Neural crest cell (in vitro differentiated cells): Measurements from ENCODE around the gene GRK5. TPM values are rescaled to one million over a fixed set of nuclear protein-coding genes. Genes with fewer than 3 reads are reported as not detected.

ENCODE experiments used
- DNase-seq: peaks from one replicate; pipeline ENCODE4 v3.0.0; 2021; ENCODE audit warnings: low read depth, mixed read lengths, low spot score
- H3K27ac Mint-ChIP-seq: one replicate; pipeline ENCODE4 v1.8.0; 2021; ENCODE audit warnings: mild to moderate bottlenecking, mixed read lengths; ENCODE audit not compliant: unreplicated experiment
- H3K27me3 Mint-ChIP-seq: 2 replicates; pipeline ENCODE4 v1.8.0; 2021; ENCODE audit warnings: low read depth, mild to moderate bottlenecking, mixed read lengths
- H3K36me3 Mint-ChIP-seq: 2 replicates; pipeline ENCODE4 v1.8.0; 2021; ENCODE audit warnings: low read depth, mild to moderate bottlenecking, mixed read lengths
- H3K4me1 Mint-ChIP-seq: 2 replicates; pipeline ENCODE4 v1.8.0; 2021; ENCODE audit warnings: mixed read lengths
- H3K4me3 Mint-ChIP-seq: one replicate; pipeline ENCODE4 v1.8.0; 2021; ENCODE audit warnings: mild to moderate bottlenecking, mixed read lengths
- H3K9me3 Mint-ChIP-seq: 2 replicates; pipeline ENCODE4 v1.8.0; 2021; ENCODE audit warnings: mixed read lengths
- total RNA-seq: library from RNA; stranded (reverse); gene quantifications from 2 replicates; pipeline ENCODE4 v1.2.1, GENCODE V29; 2021
- TF ChIP-seq, protein P1 (sequence below): fragments of 200-600 bp; sonication (generic); conservative IDR thresholded peaks from 2 replicates; pipeline ENCODE4 v1.5.0; 2021; ENCODE audit warnings: antibody characterized with exemption, mild to moderate bottlenecking

Gene GRK5
- total RNA-seq, 1 donor from 2014 or later, result 13.5 TPM

DNA sequence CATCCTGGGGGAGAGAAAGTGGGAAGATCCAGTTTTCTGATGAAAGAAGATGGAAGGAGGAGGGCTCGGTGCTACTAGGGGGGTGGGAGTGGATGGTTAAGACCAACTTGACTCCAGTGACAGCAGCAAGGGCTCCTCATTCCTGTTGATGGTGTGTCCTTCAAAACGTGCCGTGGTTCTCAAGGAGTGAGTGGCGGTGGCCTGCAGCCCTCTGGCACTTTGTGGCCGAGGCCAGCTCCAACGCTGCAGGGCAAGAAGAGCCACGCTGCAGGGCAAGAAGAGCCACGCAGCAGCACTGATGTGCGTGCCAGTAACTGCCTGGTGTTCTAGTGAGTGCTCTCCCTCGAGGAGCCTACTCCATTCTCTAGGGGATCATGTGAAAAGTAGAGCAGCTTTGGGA lies 72.1 kb downstream of the GRK5 start:
- TF ChIP-seq, protein P1, sequence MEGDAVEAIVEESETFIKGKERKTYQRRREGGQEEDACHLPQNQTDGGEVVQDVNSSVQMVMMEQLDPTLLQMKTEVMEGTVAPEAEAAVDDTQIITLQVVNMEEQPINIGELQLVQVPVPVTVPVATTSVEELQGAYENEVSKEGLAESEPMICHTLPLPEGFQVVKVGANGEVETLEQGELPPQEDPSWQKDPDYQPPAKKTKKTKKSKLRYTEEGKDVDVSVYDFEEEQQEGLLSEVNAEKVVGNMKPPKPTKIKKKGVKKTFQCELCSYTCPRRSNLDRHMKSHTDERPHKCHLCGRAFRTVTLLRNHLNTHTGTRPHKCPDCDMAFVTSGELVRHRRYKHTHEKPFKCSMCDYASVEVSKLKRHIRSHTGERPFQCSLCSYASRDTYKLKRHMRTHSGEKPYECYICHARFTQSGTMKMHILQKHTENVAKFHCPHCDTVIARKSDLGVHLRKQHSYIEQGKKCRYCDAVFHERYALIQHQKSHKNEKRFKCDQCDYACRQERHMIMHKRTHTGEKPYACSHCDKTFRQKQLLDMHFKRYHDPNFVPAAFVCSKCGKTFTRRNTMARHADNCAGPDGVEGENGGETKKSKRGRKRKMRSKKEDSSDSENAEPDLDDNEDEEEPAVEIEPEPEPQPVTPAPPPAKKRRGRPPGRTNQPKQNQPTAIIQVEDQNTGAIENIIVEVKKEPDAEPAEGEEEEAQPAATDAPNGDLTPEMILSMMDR, result no peak
- no peaks in the 10 kb centered on the region for H3K27me3 Mint-ChIP-seq
- peak overlapping the region; percentile 52 for H3K27ac Mint-ChIP-seq

DNA sequence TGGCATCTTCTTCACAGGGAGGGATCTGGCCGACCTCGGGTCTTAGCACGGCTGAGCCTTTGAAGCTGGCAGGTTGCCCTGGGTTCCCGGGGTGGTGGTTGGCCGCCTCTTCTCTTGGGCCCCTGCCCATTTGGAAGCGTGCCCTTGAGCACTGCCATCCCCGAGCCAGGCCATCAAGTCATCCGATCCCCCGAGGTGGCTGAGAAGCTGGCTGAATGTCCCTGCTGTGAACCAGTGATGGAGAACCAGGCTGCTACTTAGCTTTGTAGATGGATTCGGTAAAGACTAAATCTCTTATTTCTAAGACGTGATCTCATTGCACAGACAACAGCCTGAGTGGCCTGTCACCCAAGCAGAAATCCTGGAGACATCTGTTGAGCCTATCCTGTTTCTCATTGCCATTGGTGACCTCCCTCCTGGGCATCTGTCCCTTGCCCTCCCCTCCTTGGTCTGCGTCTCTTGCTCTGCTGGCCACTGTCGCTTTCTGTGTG lies 74.3 kb downstream of the GRK5 start:
- no peaks in the 10 kb centered on the region for H3K27me3 Mint-ChIP-seq
- H3K27ac Mint-ChIP-seq, result no peak overlapping the region
- no peak for DNase-seq
- peaks cover 38% of the 10 kb centered on the region for H3K4me1 Mint-ChIP-seq
- peaks cover 6% of the 10 kb centered on the region for H3K9me3 Mint-ChIP-seq
- TF ChIP-seq, protein P1, result no peak
- H3K4me3 Mint-ChIP-seq, result no peak overlapping the region
- peaks cover 6% of the 10 kb centered on the region for H3K36me3 Mint-ChIP-seq

More for the DNA sequence above, 72.1 kb downstream of the GRK5 start:
- Mint-ChIP-seq H3K9me3 (peaks cover 6% of the 10 kb centered on the region), H3K4me1 (peaks cover 20% of the 10 kb centered on the region), H3K36me3 (peaks cover 6% of the 10 kb centered on the region), H3K4me3 (no peak overlapping the region)
- DNase-seq, result no peak

DNA sequence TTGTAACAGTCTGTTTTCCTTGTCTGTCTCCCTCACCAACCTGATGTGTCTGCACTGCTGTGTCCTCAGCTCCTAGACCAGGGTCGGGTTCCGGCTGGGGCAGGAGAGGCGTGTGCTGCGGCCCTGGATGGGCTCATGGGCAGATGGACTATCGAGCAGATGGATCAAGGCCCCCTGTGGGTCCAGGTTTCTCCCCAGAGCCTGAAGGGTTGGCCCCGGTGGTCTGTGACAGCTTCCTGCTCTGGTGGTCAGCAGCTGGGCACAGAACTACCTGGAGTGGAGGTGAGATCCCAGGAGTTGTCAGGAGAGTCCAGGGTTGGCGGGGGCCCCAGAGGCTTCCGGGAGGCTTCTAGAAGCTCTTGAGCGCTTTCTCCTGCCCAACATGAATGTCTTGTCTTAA lies 75.1 kb downstream of the GRK5 start:
- no peak for DNase-seq
- no peak overlapping the region for H3K4me3 Mint-ChIP-seq
- no peaks in the 10 kb centered on the region for H3K27me3 Mint-ChIP-seq
- H3K4me1 Mint-ChIP-seq, result peaks cover 42% of the 10 kb centered on the region
- no peak overlapping the region for H3K27ac Mint-ChIP-seq
- H3K36me3 Mint-ChIP-seq, result peaks cover 3% of the 10 kb centered on the region
- TF ChIP-seq, protein P1, result no peak
- H3K9me3 Mint-ChIP-seq, result peaks cover 3% of the 10 kb centered on the region

DNA sequence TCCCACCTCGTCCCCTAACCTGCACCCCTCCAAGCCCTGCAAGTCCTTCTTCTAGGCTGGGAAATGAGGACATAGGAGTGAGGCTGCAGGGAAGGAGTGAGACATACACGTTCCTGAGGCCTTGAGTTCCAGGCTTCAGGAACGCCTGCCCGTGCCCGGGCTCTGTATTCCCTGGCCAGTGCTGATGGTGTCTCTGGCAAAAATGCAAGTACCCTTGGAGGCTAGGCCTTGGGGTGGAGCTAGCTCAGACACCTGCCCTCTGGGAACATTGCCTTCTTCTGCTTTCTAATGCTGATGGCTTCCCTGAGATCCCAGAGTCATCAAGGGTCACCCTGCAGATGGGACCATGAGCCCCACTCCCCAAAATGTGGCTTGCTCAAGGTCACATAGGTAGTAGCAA lies 76.0 kb downstream of the GRK5 start:
- no peak for DNase-seq

DNA sequence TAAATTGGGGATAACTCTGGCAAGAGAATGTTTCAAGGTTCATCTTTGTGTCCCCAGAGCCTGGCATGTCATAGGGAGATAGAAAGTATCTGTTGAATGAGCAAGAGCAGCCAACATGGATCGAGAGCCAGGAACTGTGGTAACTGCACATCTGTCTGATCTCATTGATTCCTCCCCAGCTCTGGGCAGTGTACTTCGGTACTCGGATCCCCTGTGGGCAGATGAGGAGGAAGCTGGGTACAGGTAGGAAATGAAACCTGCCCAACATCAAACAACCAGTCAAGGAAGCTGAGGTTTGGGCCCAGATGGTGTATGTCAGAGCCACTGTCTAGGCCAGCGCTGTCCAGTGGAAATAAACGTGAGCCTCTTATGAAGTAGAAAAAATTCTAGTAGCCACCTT lies 76.4 kb downstream of the GRK5 start:
- Mint-ChIP-seq H3K27ac (peak overlapping the region; percentile 13), H3K9me3 (no peaks in the 10 kb centered on the region), H3K36me3 (no peaks in the 10 kb centered on the region), H3K4me3 (no peak overlapping the region), H3K27me3 (no peaks in the 10 kb centered on the region), H3K4me1 (peaks cover 39% of the 10 kb centered on the region)
- no peak for DNase-seq
- TF ChIP-seq, protein P1, result no peak

More for the DNA sequence above, 76.0 kb downstream of the GRK5 start:
- Mint-ChIP-seq H3K27ac (no peak overlapping the region), H3K27me3 (no peaks in the 10 kb centered on the region), H3K4me1 (peaks cover 42% of the 10 kb centered on the region), H3K36me3 (no peaks in the 10 kb centered on the region), H3K9me3 (no peaks in the 10 kb centered on the region), H3K4me3 (no peak overlapping the region)
- TF ChIP-seq, protein P1, result no peak

DNA sequence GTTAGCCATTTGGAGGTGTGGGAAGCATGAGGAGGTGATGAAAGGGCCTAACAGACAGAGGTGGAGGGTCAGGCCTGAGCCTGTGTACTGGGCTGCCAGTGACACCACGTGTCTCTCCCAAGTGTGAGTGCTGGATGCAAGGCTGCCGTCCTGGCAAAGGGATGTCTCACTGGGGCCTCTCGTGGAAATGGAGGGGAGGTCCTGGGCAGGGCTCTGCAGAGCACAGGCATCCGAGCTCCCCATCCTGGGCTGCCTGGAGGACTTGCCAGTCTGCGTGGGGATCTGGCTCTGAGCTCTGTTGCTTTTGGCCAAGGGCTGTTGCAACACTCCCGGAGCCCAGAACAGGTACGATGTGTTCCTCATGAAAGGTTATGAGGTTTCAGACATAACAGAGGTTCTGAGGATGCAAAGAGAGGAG lies 77.3 kb downstream of the GRK5 start:
- Mint-ChIP-seq H3K27ac (no peak overlapping the region), H3K36me3 (no peaks in the 10 kb centered on the region), H3K9me3 (no peaks in the 10 kb centered on the region), H3K27me3 (no peaks in the 10 kb centered on the region), H3K4me1 (peaks cover 35% of the 10 kb centered on the region), H3K4me3 (no peak overlapping the region)
- no peak for DNase-seq
- TF ChIP-seq, protein P1, result no peak
